T47D (cell line): ENCODE measurements around the gene ATP5F1D.
"Not testable (repeated sequence)": the region's sequence is repeated elsewhere in the genome, so short reads cannot be mapped to it uniquely, and the experiment has no call there.

Source experiments
- DNase-seq, 2 experiments: peaks; one replicate each; pipeline versions ENCODE4 v3.0.0 to v3.0.0-alpha.2; 2011 to 2012; ENCODE audit warnings: low read depth in 1 of 2, low spot score in 1 of 2
- JUND ChIP-seq: IDR thresholded peaks from 2 replicates; pipeline ENCODE4 v1.6.1; 2012; ENCODE audit warnings: low read depth
- in situ Hi-C: cut with HindIII; loops from 2 replicates; pipeline ENCODE4 v1.10.0; 2016; ENCODE audit warnings: low sequenced_read_pairs, low pct_unique_long_range_greater_than_20kb

ATP5F1D gene

DNA sequence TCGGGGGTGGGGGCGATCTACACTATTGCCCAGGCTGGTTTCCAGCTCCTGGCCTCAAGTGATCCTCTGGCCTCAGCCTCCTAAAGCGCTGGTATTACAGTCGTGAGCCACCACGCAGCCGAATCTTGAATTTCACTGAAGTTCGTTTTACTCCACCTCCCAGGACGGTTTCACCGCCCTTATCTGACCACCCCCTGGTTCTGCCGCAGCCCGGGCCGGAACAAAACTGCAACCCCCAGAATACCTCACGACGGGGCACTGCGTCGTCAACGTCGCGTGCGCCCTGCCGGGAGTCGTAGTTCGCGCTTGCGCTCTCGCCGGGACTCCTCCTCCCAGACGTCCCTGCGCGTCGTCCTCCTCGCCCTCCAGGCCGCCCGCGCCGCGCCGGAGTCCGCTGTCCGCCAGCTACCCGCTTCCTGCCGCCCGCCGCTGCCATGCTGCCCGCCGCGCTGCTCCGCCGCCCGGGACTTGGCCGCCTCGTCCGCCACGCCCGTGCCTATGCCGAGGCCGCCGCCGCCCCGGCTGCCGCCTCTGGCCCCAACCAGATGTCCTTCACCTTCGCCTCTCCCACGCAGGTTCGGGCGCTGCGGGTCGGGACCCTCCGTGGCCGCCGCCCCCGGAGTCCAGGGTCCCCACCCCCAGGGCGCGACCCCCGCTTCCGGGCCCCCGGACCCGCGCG lies at the start of gene ATP5F1D:
ATP5F1D (plus strand) TSS at position 335 of the 679 bp plus-strand sequence; CDS start at position 435, 100 bp downstream.
- in situ Hi-C loops = no loop called here
- DNase-seq = peak; percentile 91 to 96
- TF ChIP-seq JUND = no peak

DNA sequence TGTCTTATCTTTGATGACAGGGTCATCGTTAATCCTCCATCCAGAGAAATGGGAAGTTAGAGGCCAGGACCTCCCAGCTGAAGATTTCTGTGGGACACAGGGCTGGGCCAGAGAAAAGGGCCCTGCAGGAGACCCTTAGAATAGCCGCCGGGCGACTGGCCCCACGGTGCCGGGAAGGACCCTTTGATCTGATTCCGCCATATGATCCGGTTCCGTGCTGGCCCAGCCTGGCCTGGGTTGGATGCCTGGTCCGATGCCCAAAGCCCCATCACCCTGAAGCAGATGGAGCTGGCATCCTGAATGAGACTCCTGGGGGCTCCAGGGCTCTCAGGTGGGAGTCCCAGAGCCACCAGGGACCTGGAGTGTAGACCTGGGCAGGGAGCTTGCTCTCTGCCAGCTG lies 42.0 kb upstream of the ATP5F1D start:
- in situ Hi-C loops = no loop called here
- no peak for DNase-seq
- TF ChIP-seq JUND = no peak

DNA sequence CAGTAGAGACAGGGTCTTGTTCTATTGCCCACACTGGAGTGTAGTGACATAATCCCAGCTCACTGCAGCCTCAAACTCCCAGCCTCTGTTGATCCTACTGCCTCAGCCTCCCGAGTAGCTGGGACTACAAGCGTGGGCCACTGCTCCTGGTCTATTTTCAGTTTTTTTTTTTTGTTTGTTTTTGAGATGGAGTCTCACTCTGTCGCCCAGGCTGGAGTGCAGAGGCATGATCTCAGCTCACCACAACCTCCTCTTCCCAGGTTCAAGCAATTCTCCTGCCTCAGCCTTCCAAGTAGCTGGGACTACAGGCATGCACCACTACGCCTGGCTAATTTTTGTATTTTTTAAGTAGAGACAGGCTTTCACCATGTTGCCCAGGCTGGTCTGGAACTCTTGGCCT lies 40.9 kb upstream of the ATP5F1D start:
- in situ Hi-C loops, DNase-seq: not testable (repeated sequence)

DNA sequence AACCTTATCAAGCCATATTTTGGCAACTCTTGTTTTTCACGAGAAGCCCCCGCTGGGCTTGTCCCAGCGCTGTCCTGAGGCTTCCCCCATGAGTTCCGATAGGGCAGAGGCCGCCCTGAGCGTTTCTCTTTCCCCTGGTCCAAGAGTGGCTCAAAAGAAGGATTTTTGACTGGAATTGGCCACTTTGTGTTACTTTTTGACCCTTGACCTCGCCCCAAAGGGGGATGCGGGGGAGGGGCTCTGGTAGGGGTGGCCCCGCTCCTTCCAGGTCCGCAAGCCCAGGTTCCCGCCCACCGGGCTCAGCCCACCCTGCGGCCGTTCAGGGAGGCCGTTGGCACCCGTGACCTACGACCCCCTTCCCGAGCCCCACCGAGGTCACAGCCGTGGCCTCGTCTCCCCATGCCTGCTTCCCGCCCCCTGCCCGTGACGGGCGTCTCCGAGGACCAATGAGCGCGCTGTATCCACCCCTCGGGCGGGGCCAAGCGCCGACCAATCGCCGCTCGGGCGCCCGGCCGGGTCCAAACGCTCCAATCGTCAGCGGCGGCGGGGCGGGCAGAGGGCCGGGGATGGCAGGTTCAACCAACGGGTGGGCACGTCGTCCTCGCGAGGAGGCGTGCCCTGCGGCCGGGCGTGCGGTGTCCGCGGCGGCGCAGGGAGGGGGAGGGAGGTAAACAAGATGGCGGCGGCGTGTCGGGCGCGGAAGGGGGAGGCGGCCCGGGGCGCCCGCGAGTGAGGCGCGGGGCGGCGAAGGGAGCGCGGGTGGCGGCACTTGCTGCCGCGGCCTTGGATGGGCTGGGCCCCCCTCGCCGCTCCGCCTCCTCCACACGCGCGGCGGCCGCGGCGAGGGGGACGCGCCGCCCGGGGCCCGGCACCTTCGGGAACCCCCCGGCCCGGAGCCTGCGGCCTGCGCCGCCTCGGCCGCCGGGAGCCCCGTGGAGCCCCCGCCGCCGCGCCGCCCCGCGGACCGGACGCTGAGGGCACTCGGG lies 36.1 kb upstream of the ATP5F1D start, which contains the start of gene STK11:
STK11 (plus strand) TSS at position 665 of the 986 bp plus-strand sequence. CDS start 1,136 bp downstream, outside the sequence.
- peak; percentile 97 to 99 for DNase-seq
- in situ Hi-C loops = no loop called here

GRCh38 chr19:1206150-1206863 lies 35.2 kb upstream of the ATP5F1D start:
- DNase-seq = no peak
- in situ Hi-C loops = no loop called here
- no peak for TF ChIP-seq JUND

More for the DNA sequence above, 36.1 kb upstream of the ATP5F1D start, which contains the start of gene STK11:
- no peak for TF ChIP-seq JUND

DNA sequence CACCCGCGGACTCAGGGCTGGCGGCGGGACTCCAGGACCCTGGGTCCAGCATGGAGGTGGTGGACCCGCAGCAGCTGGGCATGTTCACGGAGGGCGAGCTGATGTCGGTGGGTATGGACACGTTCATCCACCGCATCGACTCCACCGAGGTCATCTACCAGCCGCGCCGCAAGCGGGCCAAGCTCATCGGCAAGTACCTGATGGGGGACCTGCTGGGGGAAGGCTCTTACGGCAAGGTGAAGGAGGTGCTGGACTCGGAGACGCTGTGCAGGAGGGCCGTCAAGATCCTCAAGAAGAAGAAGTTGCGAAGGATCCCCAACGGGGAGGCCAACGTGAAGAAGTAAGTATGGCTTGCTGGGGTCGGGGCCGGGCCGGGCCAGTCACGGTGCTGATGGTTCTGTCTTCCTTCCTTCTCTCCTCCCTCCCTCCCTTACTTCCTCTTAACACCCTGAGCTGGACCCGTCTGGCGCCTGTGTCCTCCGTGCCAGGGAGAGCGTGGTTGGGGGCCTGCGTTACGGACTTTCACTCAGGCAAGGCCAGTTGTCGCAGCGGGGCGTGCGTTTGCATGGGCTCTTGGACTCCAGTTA lies 34.6 kb upstream of the ATP5F1D start:
- TF ChIP-seq JUND = no peak
- DNase-seq = peak in 1 of 2 experiments; percentile 16
- in situ Hi-C loops = no loop called here

GRCh38 chr19:1208830-1209229 lies 32.7 kb upstream of the ATP5F1D start:
- in situ Hi-C loops = not testable (repeated sequence)

GRCh38 chr19:1210227-1210538 lies 31.4 kb upstream of the ATP5F1D start:
- in situ Hi-C loops = no loop called here
- DNase-seq = no peak
- TF ChIP-seq JUND = no peak

More at GRCh38 chr19:1208830-1209229, 32.7 kb upstream of the ATP5F1D start:
- DNase-seq = not testable (repeated sequence)

GRCh38 chr19:1211494-1212234 lies 29.9 kb upstream of the ATP5F1D start:
- peak in 1 of 2 experiments; percentile 16 for DNase-seq
- in situ Hi-C loops = no loop called here
- no peak for TF ChIP-seq JUND

- TF ChIP-seq JUND = no peak
- no peak for DNase-seq
- in situ Hi-C loops = no loop called here
These were observed 27.9 kb upstream of the ATP5F1D start for GRCh38 chr19:1213391-1214286.

- no peak for DNase-seq
- in situ Hi-C loops = no loop called here
- TF ChIP-seq JUND = no peak
These were observed 27.2 kb upstream of the ATP5F1D start for GRCh38 chr19:1214299-1214861.
